T follicular helper cell (primary cell): ENCODE results near the gene CHMP1B.

Source experiments
- DNase-seq: peaks from one replicate; pipeline ENCODE4 v3.0.0-alpha.2; 2020; ENCODE audit warnings: low read depth
- total RNA-seq, 2 experiments: gene quantifications; one replicate each; lab custom pipeline; 2026; lab: John Stamatoyannopoulos, UW

CHMP1B gene, protein sequence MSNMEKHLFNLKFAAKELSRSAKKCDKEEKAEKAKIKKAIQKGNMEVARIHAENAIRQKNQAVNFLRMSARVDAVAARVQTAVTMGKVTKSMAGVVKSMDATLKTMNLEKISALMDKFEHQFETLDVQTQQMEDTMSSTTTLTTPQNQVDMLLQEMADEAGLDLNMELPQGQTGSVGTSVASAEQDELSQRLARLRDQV
- 54.8 to 96.3 reads per million in 2 experiments for total RNA-seq

- peak; percentile 95 for DNase-seq
Measured at GRCh38 chr18:11851146-11851805, at the start of gene CHMP1B. TSS of gene CHMP1B (plus strand) at chr18:11851413. CDS start at chr18:11851512, 99 bp downstream.

GRCh38 chr18:11801573-11801972, 49.6 kb upstream of the CHMP1B start:
- DNase-seq: no peak

DNA sequence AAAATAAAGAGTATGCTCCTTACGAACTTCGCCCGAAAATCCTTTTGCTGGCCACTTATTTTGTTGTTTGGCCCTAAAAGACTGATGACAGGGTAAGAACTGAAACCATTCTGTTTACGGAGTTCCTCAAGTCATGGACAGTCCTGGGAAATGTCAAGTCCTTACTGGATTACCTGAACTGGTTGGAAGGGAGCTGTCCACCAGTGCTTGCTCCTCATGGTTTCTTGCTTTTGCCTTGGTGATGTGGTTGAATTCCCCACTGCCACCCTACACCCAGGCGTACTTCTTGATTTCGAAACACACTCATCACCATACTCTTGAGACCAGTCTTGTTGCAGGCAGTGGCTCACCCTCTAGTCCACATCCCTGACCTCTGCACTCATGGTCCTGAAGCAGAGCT, 49.1 kb upstream of the CHMP1B start:
- DNase-seq: no peak

DNA sequence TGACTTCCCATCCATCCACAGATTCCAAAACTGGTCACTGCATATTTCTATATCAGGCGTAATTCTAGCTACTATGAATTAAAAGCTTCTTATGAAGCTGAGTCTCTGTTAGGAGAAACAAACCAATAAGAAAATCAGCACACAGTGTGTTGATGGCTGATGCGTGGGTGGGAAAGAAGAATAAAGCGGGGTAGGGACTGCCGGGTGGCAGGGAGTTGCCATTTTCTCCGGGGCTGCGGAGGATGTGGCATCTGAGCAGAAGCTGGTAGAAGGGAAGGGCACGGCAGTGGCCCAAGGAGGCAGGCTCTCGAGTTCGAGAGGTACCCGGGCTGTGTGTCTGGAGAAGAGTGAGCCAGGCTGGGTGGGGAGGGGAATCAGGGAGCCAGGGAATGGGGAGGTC, 48.6 kb upstream of the CHMP1B start:
- DNase-seq: no peak

- DNase-seq: no peak
Measured at GRCh38 chr18:11807233-11807632, 44.0 kb upstream of the CHMP1B start.

GRCh38 chr18:11808001-11808855, 43.0 kb upstream of the CHMP1B start:
- DNase-seq: no peak

DNA sequence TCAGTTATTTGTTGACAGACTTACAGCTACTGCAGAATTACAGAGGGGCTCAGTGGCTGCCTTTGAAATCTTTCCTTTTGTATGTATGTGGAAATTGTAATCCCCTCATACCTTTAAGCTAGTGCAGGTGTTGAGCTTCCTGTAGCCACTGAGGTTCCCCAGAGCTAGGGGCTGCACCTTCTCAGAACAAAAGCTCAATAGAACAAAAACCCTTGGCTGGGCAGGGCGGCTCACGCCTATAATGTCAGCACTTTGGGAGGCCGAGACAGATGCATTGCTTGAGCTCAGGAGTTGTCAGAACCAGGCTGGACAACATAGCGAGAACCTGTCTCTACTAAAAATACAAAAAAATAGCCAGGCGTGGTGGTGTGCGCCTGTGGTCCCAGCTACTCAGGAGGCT, 41.3 kb upstream of the CHMP1B start:
- no peak for DNase-seq

DNA sequence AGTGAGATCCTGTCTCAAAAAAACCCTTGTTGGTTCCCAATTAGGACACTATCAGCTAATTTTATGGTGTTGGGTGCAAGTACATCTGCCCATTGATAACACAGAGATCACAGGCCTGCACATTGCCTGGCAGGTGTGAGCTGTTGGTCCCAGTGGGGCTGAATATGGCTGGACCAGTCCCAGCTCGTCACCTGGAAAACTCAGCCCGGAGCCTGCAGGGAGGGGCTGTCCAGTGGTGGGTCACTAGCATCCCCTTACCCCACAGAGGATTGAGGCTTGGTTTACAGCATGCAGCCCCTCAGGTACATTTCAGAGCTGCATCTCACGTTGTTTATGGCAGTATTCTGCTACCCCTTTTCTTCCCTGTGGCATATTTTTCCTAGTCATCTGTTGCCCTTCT, 40.8 kb upstream of the CHMP1B start:
- DNase-seq: no peak

GRCh38 chr18:11811009-11811408, 40.2 kb upstream of the CHMP1B start:
- DNase-seq: no peak

DNA sequence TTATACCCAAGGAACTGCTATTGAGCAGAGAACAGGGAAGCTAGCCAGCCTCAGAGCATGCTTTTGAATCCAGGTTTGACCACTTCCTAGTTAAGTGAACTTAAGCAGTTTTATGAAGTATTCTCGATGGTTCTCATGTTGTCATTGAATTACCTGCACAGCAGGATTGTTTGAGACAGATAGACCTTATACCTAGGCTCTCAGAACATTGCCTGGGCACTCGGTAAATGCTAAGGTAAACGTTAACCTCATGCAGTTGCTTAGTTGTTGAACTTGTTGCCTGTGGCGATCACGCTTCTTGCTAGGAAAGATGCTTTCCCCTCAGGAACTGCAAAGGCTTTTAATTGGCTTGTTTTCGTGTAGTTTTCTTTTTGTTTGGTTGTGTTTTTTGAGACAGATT, 34.0 kb upstream of the CHMP1B start:
- no peak for DNase-seq

GRCh38 chr18:11818486-11819203, 32.6 kb upstream of the CHMP1B start:
- no peak for DNase-seq

DNA sequence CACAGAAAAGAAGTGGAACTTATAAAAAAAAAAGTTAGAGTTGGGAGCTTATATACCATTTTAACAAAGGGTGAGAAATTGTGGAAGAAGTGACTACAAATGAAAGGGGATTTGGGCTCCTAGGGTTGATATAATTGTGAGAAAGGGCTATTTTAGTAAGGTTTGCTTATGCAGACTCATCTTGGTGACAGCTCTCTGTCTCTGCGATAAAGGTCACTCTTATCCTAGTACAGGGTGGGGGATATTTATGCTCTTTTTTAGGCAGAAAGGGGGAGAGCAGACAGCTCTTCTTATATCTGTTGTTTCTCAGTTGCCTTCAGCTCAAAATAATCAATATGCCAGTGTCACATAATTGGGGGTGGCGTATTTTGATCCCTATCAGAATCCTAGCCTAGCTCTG, 31.3 kb upstream of the CHMP1B start:
- no peak for DNase-seq

DNA sequence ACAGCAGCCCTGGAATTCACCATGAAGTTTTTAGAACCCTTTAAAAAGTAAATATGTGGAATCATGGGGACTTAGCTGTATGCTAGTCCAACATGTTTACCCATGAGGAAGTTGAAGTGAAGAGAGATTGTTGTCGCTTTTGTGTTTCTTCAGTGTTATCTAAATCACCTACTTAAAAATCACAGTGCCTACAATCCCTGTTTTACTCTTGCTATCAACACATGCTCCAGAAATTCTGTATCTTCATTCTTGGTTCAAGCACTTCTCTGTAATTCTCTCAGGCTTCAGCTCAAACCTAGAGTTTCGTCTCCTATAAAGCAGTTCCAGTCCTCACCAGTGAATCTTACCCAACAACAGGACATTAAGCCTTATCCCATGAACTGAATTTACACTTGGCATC, 30.5 kb upstream of the CHMP1B start:
- DNase-seq: no peak

GRCh38 chr18:11821208-11821607, 30.0 kb upstream of the CHMP1B start:
- DNase-seq: no peak

GRCh38 chr18:11821643-11822237, 29.5 kb upstream of the CHMP1B start:
- DNase-seq: no peak

- no peak for DNase-seq
Measured at GRCh38 chr18:11823545-11823944, 27.7 kb upstream of the CHMP1B start.

DNA sequence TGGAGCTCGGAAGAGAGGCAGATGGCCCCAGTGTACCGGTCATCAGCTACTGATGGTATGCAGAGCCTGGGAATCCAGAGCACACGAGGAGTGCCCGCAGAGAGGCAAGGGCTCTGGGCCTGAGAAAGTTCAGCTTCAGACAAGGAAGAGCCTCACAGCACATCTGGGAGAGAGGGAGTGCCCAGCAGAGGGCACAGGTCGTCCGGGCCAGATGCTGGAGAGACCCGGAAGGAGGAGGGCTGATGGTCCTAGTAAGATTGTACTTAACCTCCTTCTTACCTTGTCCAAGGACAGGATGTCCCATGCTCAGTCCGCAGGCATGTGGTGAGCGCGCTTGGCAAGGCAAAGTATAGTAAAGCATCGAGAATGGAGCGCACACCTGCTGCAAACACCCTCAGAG, 24.4 kb upstream of the CHMP1B start:
- DNase-seq: no peak

GRCh38 chr18:11828786-11829432, 22.3 kb upstream of the CHMP1B start:
- no peak for DNase-seq

DNA sequence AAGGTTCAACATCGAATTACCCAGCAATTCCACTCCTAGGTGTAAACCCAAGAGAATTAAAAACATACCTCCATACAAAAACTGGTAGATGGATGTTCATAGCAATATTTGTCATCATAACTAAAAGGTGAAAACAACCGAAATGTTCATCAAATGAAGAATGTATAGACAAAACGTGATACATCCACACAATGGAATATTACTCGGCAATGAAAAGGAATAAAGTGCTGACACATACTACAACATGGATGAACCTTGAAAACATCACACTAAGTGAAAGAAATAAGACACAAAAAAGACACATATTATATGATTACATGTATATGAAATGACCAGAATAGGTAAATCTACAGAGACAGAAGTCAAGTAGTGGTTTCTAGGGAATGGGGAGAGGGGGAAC, 20.6 kb upstream of the CHMP1B start:
- DNase-seq: no peak

DNA sequence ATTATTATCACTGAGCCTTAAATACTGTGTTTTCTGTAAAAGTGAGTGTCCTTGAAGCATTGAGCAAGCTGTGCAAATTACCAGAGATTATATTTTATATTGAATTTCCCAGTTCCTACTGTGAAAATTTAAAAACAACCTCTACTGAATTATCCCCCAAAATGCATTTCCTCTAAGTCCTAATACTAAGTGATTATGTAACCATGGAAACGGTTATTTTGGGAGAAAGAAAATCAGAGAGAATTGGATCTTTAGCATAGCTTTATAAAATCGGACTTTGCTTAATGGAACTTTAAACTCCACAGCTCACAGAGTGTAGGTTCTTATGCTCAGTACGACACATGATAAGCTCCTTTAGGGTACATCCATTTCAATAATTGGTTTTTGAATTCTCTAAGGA, 19.3 kb upstream of the CHMP1B start:
- no peak for DNase-seq

GRCh38 chr18:11834772-11835171, 16.4 kb upstream of the CHMP1B start:
- DNase-seq: no peak
